Osteocyte (in vitro differentiated cells): ENCODE data around the gene MYO1G. TPM values are rescaled to one million over a fixed set of nuclear protein-coding genes. Genes with fewer than 3 reads are reported as not detected.

Experiments
- DNase-seq: peaks from one replicate; pipeline ENCODE4 v3.0.0; 2021; ENCODE audit warnings: mixed read lengths; ENCODE audit not compliant: unreplicated experiment; ENCODE audit errors: extremely low spot score
- H3K27ac Mint-ChIP-seq: one replicate; pipeline ENCODE4 v1.8.0; 2021; ENCODE audit warnings: mild to moderate bottlenecking, mixed read lengths; ENCODE audit not compliant: unreplicated experiment
- H3K27me3 Mint-ChIP-seq: one replicate; pipeline ENCODE4 v1.8.0; 2021; ENCODE audit warnings: mixed read lengths; ENCODE audit not compliant: unreplicated experiment
- H3K36me3 Mint-ChIP-seq: one replicate; pipeline ENCODE4 v1.8.0; 2021; ENCODE audit warnings: mixed read lengths; ENCODE audit not compliant: unreplicated experiment
- H3K4me1 Mint-ChIP-seq: one replicate; pipeline ENCODE4 v1.8.0; 2021; ENCODE audit warnings: mixed read lengths; ENCODE audit not compliant: unreplicated experiment
- H3K4me3 Mint-ChIP-seq: one replicate; pipeline ENCODE4 v1.8.0; 2021; ENCODE audit warnings: mild to moderate bottlenecking, moderate library complexity, mixed read lengths; ENCODE audit not compliant: unreplicated experiment
- H3K9me3 Mint-ChIP-seq: one replicate; pipeline ENCODE4 v1.8.0; 2021; ENCODE audit warnings: mixed read lengths; ENCODE audit not compliant: unreplicated experiment
- total RNA-seq: library from RNA; stranded (reverse); gene quantifications from 2 replicates; pipeline ENCODE4 v1.2.1, GENCODE V29; 2021
- TF ChIP-seq, protein P1 (sequence below): fragments of 200-600 bp; sonication (generic); IDR thresholded peaks from 2 replicates; pipeline ENCODE4 v1.5.0; 2021; ENCODE audit warnings: antibody characterized with exemption, mild to moderate bottlenecking, moderate library complexity

MYO1G gene
- total RNA-seq, 1 donor from 2014 or later = 0.05 TPM

DNA sequence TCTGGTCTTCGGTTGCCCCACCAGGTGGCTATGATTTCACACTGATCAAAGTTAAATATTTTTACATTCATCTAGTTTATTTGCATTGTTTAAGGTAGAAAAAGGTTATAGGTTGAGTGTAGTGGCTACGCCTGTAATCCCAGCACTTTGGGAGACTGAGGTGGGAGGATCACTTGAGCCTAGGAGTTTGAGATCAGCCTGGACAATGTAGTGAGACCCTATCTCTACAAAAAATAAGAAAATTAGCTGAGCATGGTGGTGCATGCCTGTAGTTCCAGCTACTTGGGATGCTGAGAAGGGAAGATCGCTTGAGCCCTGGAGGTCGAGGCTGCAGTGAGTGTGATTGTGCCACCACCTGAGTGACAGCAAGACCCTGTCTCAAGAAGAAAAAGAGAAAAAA lies 25.0 kb upstream of the MYO1G start:
- TF ChIP-seq, protein P1, sequence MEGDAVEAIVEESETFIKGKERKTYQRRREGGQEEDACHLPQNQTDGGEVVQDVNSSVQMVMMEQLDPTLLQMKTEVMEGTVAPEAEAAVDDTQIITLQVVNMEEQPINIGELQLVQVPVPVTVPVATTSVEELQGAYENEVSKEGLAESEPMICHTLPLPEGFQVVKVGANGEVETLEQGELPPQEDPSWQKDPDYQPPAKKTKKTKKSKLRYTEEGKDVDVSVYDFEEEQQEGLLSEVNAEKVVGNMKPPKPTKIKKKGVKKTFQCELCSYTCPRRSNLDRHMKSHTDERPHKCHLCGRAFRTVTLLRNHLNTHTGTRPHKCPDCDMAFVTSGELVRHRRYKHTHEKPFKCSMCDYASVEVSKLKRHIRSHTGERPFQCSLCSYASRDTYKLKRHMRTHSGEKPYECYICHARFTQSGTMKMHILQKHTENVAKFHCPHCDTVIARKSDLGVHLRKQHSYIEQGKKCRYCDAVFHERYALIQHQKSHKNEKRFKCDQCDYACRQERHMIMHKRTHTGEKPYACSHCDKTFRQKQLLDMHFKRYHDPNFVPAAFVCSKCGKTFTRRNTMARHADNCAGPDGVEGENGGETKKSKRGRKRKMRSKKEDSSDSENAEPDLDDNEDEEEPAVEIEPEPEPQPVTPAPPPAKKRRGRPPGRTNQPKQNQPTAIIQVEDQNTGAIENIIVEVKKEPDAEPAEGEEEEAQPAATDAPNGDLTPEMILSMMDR = no peak
- H3K4me1 Mint-ChIP-seq = peaks cover 24% of the 10 kb centered on the region
- no peaks in the 10 kb centered on the region for H3K9me3 Mint-ChIP-seq
- no peak for DNase-seq
- H3K4me3 Mint-ChIP-seq = no peak overlapping the region
- H3K27ac Mint-ChIP-seq = peak overlapping the region; percentile 16
- no peaks in the 10 kb centered on the region for H3K36me3 Mint-ChIP-seq
- H3K27me3 Mint-ChIP-seq = no peaks in the 10 kb centered on the region

DNA sequence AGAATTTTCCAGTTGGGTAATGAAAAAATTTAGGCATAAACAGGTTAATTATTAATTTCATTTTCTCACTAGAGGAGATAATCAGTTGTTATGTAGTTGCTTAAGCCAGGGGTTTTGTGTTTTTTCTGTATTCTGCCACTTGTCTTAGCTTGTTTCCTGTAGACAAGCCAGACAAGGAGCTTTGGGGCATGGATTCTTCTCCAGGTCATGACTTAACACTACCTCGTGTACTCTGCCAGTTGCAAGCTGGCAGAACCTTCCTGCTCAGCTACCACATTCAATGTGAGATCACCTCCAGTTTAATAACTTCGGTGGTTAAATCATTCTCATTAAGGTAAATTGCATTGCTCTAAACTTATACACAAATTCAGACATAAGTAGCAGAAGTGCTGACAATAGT lies 23.0 kb upstream of the MYO1G start:
- peak overlapping the region; percentile 75 for H3K4me3 Mint-ChIP-seq
- TF ChIP-seq, protein P1 = no peak
- peaks cover 22% of the 10 kb centered on the region for H3K4me1 Mint-ChIP-seq
- no peak overlapping the region for H3K27ac Mint-ChIP-seq
- no peaks in the 10 kb centered on the region for H3K36me3 Mint-ChIP-seq
- no peaks in the 10 kb centered on the region for H3K27me3 Mint-ChIP-seq
- DNase-seq = no peak
- H3K9me3 Mint-ChIP-seq = no peaks in the 10 kb centered on the region

DNA sequence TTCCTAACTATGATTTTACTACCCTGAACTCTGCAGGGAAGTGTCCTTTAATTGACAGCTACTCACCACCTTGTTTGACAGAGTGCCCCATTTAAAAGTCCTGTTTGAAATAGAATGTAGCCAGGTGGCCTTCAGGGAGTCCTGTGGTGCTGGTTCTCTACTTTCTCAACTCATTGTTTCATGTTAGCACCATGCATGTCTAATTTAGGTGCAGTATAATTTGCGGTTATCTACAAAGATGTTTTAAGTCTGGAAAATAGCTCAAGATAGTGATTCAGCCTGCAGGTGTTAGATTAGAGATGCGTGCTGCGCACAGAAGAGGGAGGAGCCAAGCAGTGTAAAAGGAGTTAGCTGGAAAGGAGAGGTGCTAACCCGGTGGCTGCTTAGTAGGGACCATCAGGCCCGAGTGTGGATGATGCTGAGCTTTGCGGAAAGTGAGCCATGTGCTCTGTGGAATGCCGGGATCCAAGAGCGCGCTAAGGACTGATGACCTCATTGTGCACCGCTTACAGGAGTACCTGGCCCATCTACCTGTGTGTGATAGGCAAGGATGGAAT lies 22.4 kb upstream of the MYO1G start:
- TF ChIP-seq, protein P1 = no peak
- H3K27ac Mint-ChIP-seq = peak overlapping the region; percentile 82
- peaks cover 22% of the 10 kb centered on the region for H3K4me1 Mint-ChIP-seq
- peak overlapping the region; percentile 75 for H3K4me3 Mint-ChIP-seq
- no peak for DNase-seq
- H3K9me3 Mint-ChIP-seq = no peaks in the 10 kb centered on the region
- no peaks in the 10 kb centered on the region for H3K27me3 Mint-ChIP-seq
- H3K36me3 Mint-ChIP-seq = no peaks in the 10 kb centered on the region

DNA sequence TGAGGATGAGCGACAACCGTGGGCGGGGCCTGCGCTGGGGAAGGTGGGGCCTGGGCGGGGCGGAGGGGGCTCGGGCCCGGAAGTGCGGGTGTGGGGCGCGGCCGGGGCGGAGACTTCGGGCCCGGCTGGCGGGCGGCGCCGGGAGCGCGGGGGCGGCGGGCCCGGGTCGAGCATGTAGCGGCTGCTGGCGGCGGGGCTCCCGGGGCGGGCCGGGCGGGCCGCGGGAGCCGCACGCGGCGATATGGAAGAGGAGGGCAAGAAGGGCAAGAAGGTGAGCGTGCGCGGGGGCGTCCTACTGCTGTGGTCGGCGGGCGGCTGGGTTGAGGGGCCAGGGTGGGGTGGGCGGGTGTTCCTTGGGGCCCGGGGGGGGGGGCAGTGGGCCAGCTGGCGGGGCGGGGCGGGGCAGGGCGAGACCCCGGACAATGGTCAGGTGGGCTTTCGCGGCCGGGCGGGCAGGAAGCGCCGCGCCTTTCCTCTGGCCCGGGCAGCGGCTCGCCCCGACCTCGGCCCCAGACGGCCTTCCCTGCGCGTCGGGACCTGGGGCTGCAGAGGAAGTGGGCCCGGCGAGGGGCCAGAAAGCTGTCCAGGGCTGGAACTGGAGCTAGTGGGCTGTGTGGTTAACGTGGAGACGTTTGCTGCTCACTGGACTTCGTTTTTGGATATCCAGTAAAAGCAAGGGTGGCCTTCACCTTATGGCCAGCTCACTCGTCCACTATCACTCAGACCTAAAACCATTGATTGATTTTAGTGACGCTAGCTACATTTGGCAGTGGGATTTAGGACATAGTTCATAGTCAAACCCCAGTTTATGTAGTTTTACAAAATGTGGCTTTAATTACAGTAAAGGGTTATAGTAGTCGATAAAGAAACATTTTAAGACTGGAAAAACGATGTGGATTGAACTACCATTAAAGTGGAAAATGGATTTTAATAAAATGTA lies 21.5 kb upstream of the MYO1G start, which contains the start of gene CCM2:
Gene CCM2 (plus strand): TSS at position 109 of the 940 bp plus-strand sequence. CDS start 133 bp downstream, at position 242.
- no peaks in the 10 kb centered on the region for H3K27me3 Mint-ChIP-seq
- H3K4me1 Mint-ChIP-seq = peaks cover 22% of the 10 kb centered on the region
- TF ChIP-seq, protein P1 = no peak
- peak within 1 kb of the TSS; percentile 91 for H3K4me3 Mint-ChIP-seq
- no peaks in the 10 kb centered on the region for H3K36me3 Mint-ChIP-seq
- DNase-seq = no peak
- H3K27ac Mint-ChIP-seq = peak within 1 kb of the TSS; percentile 94
- no peaks in the 10 kb centered on the region for H3K9me3 Mint-ChIP-seq
